DOHH2 (cell line): ENCODE measurements around the gene GNPDA1.

Source experiments
- H3F3A ChIP-seq: fragments of 200-600 bp; sonication (generic), shearing (Covaris generic); 2 replicates; pipeline ENCODE4 v1.6.0; 2016; ENCODE audit warnings: antibody characterized with exemption, mild to moderate bottlenecking; ENCODE audit not compliant: control insufficient read depth, insufficient read depth
- H3K27ac ChIP-seq: fragments of 200-600 bp; sonication (generic); 2 replicates; pipeline ENCODE4 v1.5.1; 2014; ENCODE audit warnings: low read depth, mild to moderate bottlenecking, low read length, moderate library complexity
- H3K27me3 ChIP-seq: fragments of 200-600 bp; sonication (generic); 2 replicates; pipeline ENCODE4 v1.6.1; 2014; ENCODE audit warnings: mild to moderate bottlenecking, low read length, mixed read lengths; ENCODE audit not compliant: control insufficient read depth
- H3K36me3 ChIP-seq: fragments of 200-600 bp; sonication (generic); 2 replicates; pipeline ENCODE4 v1.6.1; 2014; ENCODE audit warnings: mild to moderate bottlenecking, low read length, moderate library complexity, mixed read lengths; ENCODE audit not compliant: control insufficient read depth
- H3K4me1 ChIP-seq: fragments of 200-600 bp; sonication (generic); 2 replicates; pipeline ENCODE4 v1.6.1; 2014; ENCODE audit warnings: mild to moderate bottlenecking, low read length, mixed read lengths; ENCODE audit not compliant: control insufficient read depth
- H3K4me2 ChIP-seq: fragments of 200-600 bp; sonication (generic); 2 replicates; pipeline ENCODE4 v1.6.0; 2014; ENCODE audit warnings: mild to moderate bottlenecking, low read length, moderate library complexity
- H3K4me3 ChIP-seq: fragments of 200-600 bp; sonication (generic); 2 replicates; pipeline ENCODE4 v1.5.1; 2014; ENCODE audit warnings: mild to moderate bottlenecking, low read length, mixed read lengths
- H3K79me2 ChIP-seq: fragments of 200-600 bp; sonication (generic); 2 replicates; pipeline ENCODE4 v1.6.1; 2014; ENCODE audit warnings: mild to moderate bottlenecking, low read length, mixed read lengths; ENCODE audit not compliant: control insufficient read depth
- H3K9me2 ChIP-seq: fragments of 200-600 bp; sonication (generic); replicated peaks from 2 replicates; pipeline ENCODE4 v1.6.1; 2014; ENCODE audit warnings: mild to moderate bottlenecking, low read length, mixed read lengths; ENCODE audit not compliant: control insufficient read depth
- H3K9me3 ChIP-seq: fragments of 200-600 bp; sonication (generic); 2 replicates; pipeline ENCODE4 v1.6.1; 2014; ENCODE audit warnings: antibody characterized with exemption, low read length, mixed read lengths; ENCODE audit not compliant: control insufficient read depth, insufficient read depth
- H4K20me1 ChIP-seq: fragments of 200-600 bp; sonication (generic); 2 replicates; pipeline ENCODE4 v1.6.0; 2014; ENCODE audit warnings: low read depth, mild to moderate bottlenecking, antibody characterized with exemption, low read length, moderate library complexity; ENCODE audit not compliant: control insufficient read depth, insufficient read depth
- EZH2phosphoT487 ChIP-seq: fragments of 200-600 bp; sonication (generic); IDR thresholded peaks from 2 replicates; pipeline ENCODE4 v1.6.1; 2017; ENCODE audit warnings: borderline replicate concordance, mild to moderate bottlenecking, antibody characterized with exemption, low read length, moderate library complexity, mixed read lengths
- TF ChIP-seq, protein P1 (sequence below): fragments of 200-600 bp; sonication (generic); IDR thresholded peaks from one replicate; pipeline ENCODE4 v1.5.1; 2014; ENCODE audit warnings: antibody characterized with exemption, mild to moderate bottlenecking, low read depth, low read length; ENCODE audit not compliant: poor library complexity, severe bottlenecking

Gene GNPDA1

GRCh38 chr5:141966963-141967333, 45.9 kb downstream of the GNPDA1 start:
- H3K4me2 ChIP-seq, result no peak overlapping the region
- H3K27me3 ChIP-seq, result no peaks in the 10 kb centered on the region
- no peaks in the 10 kb centered on the region for H3K9me2 ChIP-seq
- no peaks in the 10 kb centered on the region for H3K9me3 ChIP-seq
- peaks cover 14% of the 10 kb centered on the region for H3K36me3 ChIP-seq
- no peaks in the 10 kb centered on the region for H4K20me1 ChIP-seq
- no peak overlapping the region for H3K27ac ChIP-seq
- H3K4me1 ChIP-seq, result peaks cover 42% of the 10 kb centered on the region
- H3K4me3 ChIP-seq, result no peak overlapping the region
- peaks cover 28% of the 10 kb centered on the region for H3K79me2 ChIP-seq
- peaks cover 30% of the 10 kb centered on the region for H3F3A ChIP-seq
- no peak for TF ChIP-seq EZH2phosphoT487
- TF ChIP-seq, protein P1, sequence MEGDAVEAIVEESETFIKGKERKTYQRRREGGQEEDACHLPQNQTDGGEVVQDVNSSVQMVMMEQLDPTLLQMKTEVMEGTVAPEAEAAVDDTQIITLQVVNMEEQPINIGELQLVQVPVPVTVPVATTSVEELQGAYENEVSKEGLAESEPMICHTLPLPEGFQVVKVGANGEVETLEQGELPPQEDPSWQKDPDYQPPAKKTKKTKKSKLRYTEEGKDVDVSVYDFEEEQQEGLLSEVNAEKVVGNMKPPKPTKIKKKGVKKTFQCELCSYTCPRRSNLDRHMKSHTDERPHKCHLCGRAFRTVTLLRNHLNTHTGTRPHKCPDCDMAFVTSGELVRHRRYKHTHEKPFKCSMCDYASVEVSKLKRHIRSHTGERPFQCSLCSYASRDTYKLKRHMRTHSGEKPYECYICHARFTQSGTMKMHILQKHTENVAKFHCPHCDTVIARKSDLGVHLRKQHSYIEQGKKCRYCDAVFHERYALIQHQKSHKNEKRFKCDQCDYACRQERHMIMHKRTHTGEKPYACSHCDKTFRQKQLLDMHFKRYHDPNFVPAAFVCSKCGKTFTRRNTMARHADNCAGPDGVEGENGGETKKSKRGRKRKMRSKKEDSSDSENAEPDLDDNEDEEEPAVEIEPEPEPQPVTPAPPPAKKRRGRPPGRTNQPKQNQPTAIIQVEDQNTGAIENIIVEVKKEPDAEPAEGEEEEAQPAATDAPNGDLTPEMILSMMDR, result no peak

DNA sequence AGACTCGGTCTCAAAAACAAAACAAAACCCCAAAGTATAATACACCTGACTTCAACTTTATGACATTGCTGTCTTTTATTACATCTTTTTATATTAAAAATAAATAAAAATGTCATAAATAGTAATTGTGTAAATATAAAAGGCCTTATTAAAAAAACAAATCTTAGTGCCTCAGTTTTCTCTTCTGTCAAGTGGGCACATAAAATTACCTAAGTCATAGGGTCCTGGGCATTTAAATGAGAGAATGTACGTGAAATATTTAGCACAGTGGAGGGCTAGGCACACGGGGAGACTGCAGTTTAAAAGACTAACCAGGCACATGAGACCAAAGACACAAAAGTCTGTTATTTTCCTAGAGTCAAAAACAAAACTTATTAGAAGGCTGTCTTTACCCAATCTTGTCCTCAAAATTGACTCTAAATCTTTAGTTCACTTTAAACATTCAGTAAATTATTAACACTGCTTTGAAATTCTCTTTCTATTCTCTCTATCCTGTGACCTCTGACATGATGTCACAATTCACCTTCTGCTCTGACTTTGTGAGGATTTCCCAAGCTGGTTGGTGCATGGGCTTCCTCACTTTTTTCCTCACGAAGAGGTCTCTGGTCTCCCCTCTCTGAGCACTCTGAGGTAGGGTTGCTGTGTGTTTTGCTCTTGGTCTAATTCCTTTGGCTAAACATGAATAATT, 46.4 kb downstream of the GNPDA1 start:
- Histone ChIP-seq H3K4me1 (peaks cover 44% of the 10 kb centered on the region), H3K36me3 (peaks cover 14% of the 10 kb centered on the region), H3K9me2 (no peaks in the 10 kb centered on the region), H3K4me2 (no peak overlapping the region), H3K4me3 (no peak overlapping the region), H4K20me1 (no peaks in the 10 kb centered on the region), H3F3A (peaks cover 30% of the 10 kb centered on the region), H3K9me3 (no peaks in the 10 kb centered on the region), H3K79me2 (peaks cover 25% of the 10 kb centered on the region), H3K27me3 (no peaks in the 10 kb centered on the region), H3K27ac (no peak overlapping the region)
- TF ChIP-seq, protein P1, result no peak
- no peak for TF ChIP-seq EZH2phosphoT487

GRCh38 chr5:141965071-141965470, 47.8 kb downstream of the GNPDA1 start:
- peaks cover 46% of the 10 kb centered on the region for H3K4me1 ChIP-seq
- H3K27me3 ChIP-seq, result no peaks in the 10 kb centered on the region
- H3K36me3 ChIP-seq, result peaks cover 8% of the 10 kb centered on the region
- no peak for TF ChIP-seq EZH2phosphoT487
- TF ChIP-seq, protein P1, result no peak
- no peaks in the 10 kb centered on the region for H3K9me3 ChIP-seq
- peaks cover 23% of the 10 kb centered on the region for H3F3A ChIP-seq
- H4K20me1 ChIP-seq, result no peaks in the 10 kb centered on the region
- H3K27ac ChIP-seq, result no peak overlapping the region
- no peak overlapping the region for H3K4me3 ChIP-seq
- peaks cover 11% of the 10 kb centered on the region for H3K79me2 ChIP-seq
- H3K4me2 ChIP-seq, result no peak overlapping the region
- no peaks in the 10 kb centered on the region for H3K9me2 ChIP-seq
